Hepatocyte (in vitro differentiated cells): ENCODE data around the gene IFI27L1. TPM values are rescaled to one million over a fixed set of nuclear protein-coding genes. Genes with fewer than 3 reads are reported as not detected.

Experiments used
- DNase-seq: peaks from one replicate; pipeline ENCODE4 v3.0.0-alpha.2; 2016; ENCODE audit warnings: low spot score
- H2AFZ ChIP-seq: fragments of 200-600 bp; sonication (generic); 2 replicates; pipeline ENCODE4 v1.6.0; 2016; ENCODE audit warnings: antibody characterized with exemption, mild to moderate bottlenecking
- H3K27ac ChIP-seq: fragments of 200-600 bp; sonication (generic); 2 replicates; pipeline ENCODE4 v1.5.1; 2016; ENCODE audit warnings: mild to moderate bottlenecking
- H3K27me3 ChIP-seq: fragments of 200-600 bp; sonication (generic); 2 replicates; pipeline ENCODE4 v1.6.1; 2016
- H3K36me3 ChIP-seq: fragments of 200-600 bp; sonication (generic); replicated peaks from 2 replicates; pipeline ENCODE4 v1.5.1; 2016; ENCODE audit warnings: low read depth; ENCODE audit not compliant: insufficient read depth
- H3K4me1 ChIP-seq: fragments of 200-600 bp; sonication (generic); 2 replicates; pipeline ENCODE4 v1.5.1; 2016; ENCODE audit warnings: mild to moderate bottlenecking, moderate library complexity; ENCODE audit not compliant: insufficient read depth
- H3K4me2 ChIP-seq: fragments of 200-600 bp; sonication (generic); 2 replicates; pipeline ENCODE4 v1.6.0; 2016
- H3K4me3 ChIP-seq: fragments of 200-600 bp; sonication (generic); 2 replicates; pipeline ENCODE4 v1.5.1; 2016; ENCODE audit warnings: mild to moderate bottlenecking
- H3K79me2 ChIP-seq: fragments of 200-600 bp; sonication (generic); 2 replicates; pipeline ENCODE4 v1.6.0; 2017; ENCODE audit warnings: mild to moderate bottlenecking
- H3K9me2 ChIP-seq: fragments of 200-600 bp; sonication (generic); replicated peaks from 2 replicates; pipeline ENCODE4 v1.6.0; 2017; ENCODE audit warnings: mild to moderate bottlenecking; ENCODE audit not compliant: insufficient read depth
- H3K9me3 ChIP-seq: fragments of 200-600 bp; sonication (generic); 2 replicates; pipeline ENCODE4 v1.5.1; 2016; ENCODE audit warnings: low read depth, mild to moderate bottlenecking
- H4K20me1 ChIP-seq: fragments of 200-600 bp; sonication (generic); 2 replicates; pipeline ENCODE4 v1.6.0; 2016; ENCODE audit warnings: mild to moderate bottlenecking; ENCODE audit not compliant: insufficient read depth, poor library complexity, severe bottlenecking
- EZH2 ChIP-seq: fragments of 200-600 bp; sonication (generic); IDR thresholded peaks from 2 replicates; pipeline ENCODE4 v1.6.1; 2016; ENCODE audit warnings: antibody characterized with exemption, mild to moderate bottlenecking, borderline replicate concordance
- EZH2phosphoT487 ChIP-seq: fragments of 200-600 bp; sonication (generic); IDR thresholded peaks from one replicate; pipeline ENCODE4 v1.6.1; 2018; ENCODE audit warnings: antibody characterized with exemption, mild to moderate bottlenecking, low read depth, moderate library complexity; ENCODE audit not compliant: unreplicated experiment, severe bottlenecking
- WGBS: methylation state at CpG from one replicate; pipeline ENCODE4 v1.1.6; 2016; ENCODE audit warnings: low lambda C conversion rate; ENCODE audit errors: missing lambda C conversion rate; 5-methylcytosine and 5-hydroxymethylcytosine counted together
- polyA plus RNA-seq: library from polyadenylated mRNA; unstranded; fragments of >200 nt; fragmentation: Nextera tagmentation; extraction: Ambion mirVana; gene quantifications from 2 replicates; pipeline ENCODE4 v1.2.1, GENCODE V29; 2016
- total RNA-seq: library from RNA; depleted of rRNA; stranded (reverse); fragments of >200 nt; gene quantifications from 2 replicates; pipeline ENCODE4 v1.2.3, GENCODE V29; 2014
- TF ChIP-seq, protein P1 (sequence below): fragments of 200-600 bp; sonication (generic); IDR thresholded peaks from 2 replicates; pipeline ENCODE4 v1.5.1; 2016; ENCODE audit warnings: antibody characterized with exemption, mild to moderate bottlenecking; ENCODE audit not compliant: poor library complexity

The IFI27L1 gene
- total and polyA plus RNA-seq, 2 experiments from 2014 or later: 18.9 to 29.4 TPM

DNA sequence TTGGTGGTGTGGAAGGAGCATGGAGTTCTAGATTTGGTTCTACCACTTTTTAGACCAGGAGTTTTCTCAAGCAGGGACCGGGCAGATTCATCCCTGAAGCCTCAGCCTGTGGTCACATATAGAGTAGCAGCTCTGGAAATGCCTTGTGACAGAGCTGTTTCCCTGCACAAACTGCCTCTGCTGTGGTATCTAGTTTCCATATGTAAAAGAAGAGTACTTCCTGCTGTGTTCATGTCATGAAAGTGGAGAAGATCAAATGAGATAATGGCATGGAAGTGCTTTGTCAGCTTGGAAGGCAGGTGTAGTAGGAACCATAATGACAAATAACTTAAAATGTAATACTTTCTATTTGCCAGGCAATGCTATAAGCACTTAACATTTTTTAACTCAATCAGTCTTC lies 28.9 kb upstream of the IFI27L1 start:
- H2AFZ ChIP-seq: no peak overlapping the region
- H3K9me2 ChIP-seq: no peaks in the 10 kb centered on the region
- no peak for DNase-seq
- H3K79me2 ChIP-seq: no peaks in the 10 kb centered on the region
- H3K4me3 ChIP-seq: no peak overlapping the region
- H3K27me3 ChIP-seq: no peaks in the 10 kb centered on the region
- TF ChIP-seq EZH2phosphoT487 (no peak), EZH2 (no peak)
- TF ChIP-seq, protein P1, sequence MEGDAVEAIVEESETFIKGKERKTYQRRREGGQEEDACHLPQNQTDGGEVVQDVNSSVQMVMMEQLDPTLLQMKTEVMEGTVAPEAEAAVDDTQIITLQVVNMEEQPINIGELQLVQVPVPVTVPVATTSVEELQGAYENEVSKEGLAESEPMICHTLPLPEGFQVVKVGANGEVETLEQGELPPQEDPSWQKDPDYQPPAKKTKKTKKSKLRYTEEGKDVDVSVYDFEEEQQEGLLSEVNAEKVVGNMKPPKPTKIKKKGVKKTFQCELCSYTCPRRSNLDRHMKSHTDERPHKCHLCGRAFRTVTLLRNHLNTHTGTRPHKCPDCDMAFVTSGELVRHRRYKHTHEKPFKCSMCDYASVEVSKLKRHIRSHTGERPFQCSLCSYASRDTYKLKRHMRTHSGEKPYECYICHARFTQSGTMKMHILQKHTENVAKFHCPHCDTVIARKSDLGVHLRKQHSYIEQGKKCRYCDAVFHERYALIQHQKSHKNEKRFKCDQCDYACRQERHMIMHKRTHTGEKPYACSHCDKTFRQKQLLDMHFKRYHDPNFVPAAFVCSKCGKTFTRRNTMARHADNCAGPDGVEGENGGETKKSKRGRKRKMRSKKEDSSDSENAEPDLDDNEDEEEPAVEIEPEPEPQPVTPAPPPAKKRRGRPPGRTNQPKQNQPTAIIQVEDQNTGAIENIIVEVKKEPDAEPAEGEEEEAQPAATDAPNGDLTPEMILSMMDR: no peak
- no peak overlapping the region for H3K27ac ChIP-seq
- no peaks in the 10 kb centered on the region for H3K4me1 ChIP-seq
- H3K36me3 ChIP-seq: no peaks in the 10 kb centered on the region
- 94% methylated on average over 1 of the region's 1 CpG for WGBS
- no peaks in the 10 kb centered on the region for H4K20me1 ChIP-seq
- H3K4me2 ChIP-seq: no peak overlapping the region
- H3K9me3 ChIP-seq: no peaks in the 10 kb centered on the region

- DNase-seq: no peak
- no peaks in the 10 kb centered on the region for H3K36me3 ChIP-seq
- peaks cover 1% of the 10 kb centered on the region for H3K79me2 ChIP-seq
- H3K27me3 ChIP-seq: no peaks in the 10 kb centered on the region
- H3K27ac ChIP-seq: no peak overlapping the region
- TF ChIP-seq EZH2 (no peak), EZH2phosphoT487 (no peak)
- TF ChIP-seq, protein P1: no peak
- H3K4me1 ChIP-seq: no peaks in the 10 kb centered on the region
- no peak overlapping the region for H3K4me3 ChIP-seq
- no peak overlapping the region for H2AFZ ChIP-seq
- no peak overlapping the region for H3K4me2 ChIP-seq
- 94% methylated on average over 4 of the region's 4 CpGs for WGBS
- no peaks in the 10 kb centered on the region for H4K20me1 ChIP-seq
- no peaks in the 10 kb centered on the region for H3K9me2 ChIP-seq
- no peaks in the 10 kb centered on the region for H3K9me3 ChIP-seq
Observed at GRCh38 chr14:94052662-94053061, 28.4 kb upstream of the IFI27L1 start.

DNA sequence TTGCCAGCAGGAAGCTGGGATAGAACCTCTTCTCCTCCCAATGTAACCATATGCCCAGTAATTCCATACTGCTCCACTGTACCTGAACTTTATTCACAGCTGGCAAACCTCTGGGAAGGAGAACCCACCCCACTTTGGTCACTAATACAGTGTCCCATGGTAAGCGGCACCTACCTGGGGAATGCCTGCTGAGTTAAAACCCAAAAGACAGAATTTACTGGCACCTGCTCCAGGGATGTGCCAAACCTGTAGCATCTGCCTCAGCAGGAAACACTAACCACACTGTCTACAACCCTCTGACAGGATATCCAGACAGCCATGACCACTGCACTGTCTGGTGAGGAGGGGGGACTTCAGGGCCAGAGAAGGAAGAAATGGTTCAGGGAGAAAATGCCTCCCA lies 26.7 kb upstream of the IFI27L1 start:
- Histone ChIP-seq H3K9me3 (no peaks in the 10 kb centered on the region), H3K4me2 (no peak overlapping the region), H3K27ac (no peak overlapping the region), H3K9me2 (no peaks in the 10 kb centered on the region), H3K79me2 (peaks cover 5% of the 10 kb centered on the region), H3K27me3 (no peaks in the 10 kb centered on the region), H2AFZ (no peak overlapping the region), H4K20me1 (peaks cover 2% of the 10 kb centered on the region), H3K36me3 (peaks cover under 1% of the 10 kb centered on the region), H3K4me1 (peaks cover 6% of the 10 kb centered on the region), H3K4me3 (no peak overlapping the region)
- 95% methylated on average over 1 of the region's 1 CpG for WGBS
- DNase-seq: no peak
- TF ChIP-seq, protein P1: no peak
- TF ChIP-seq EZH2phosphoT487 (no peak), EZH2 (no peak)

DNA sequence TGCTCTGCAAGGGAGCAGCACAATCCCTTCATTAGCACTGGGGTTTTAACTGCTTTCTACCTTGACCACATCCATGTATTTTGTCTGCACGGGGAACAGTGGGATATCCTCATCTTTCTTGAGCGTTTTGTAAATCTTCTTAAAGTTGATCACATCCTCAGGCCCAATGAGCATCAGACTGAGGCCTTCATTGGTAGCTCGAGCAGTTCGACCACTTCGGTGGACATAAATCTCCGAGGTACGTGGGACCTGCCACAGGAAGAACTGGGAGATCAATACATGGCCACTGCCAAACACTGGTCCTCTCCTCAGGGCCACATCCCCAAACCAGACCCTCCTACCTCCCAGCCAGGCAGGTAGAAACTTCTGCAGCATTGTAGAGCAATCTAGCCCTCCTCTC lies 26.2 kb upstream of the IFI27L1 start:
- Histone ChIP-seq H2AFZ (no peak overlapping the region), H3K4me3 (no peak overlapping the region), H3K79me2 (peaks cover 10% of the 10 kb centered on the region), H3K9me2 (no peaks in the 10 kb centered on the region), H3K4me1 (peaks cover 6% of the 10 kb centered on the region), H3K27me3 (no peaks in the 10 kb centered on the region), H3K27ac (no peak overlapping the region), H3K36me3 (peaks cover 6% of the 10 kb centered on the region), H4K20me1 (peaks cover 2% of the 10 kb centered on the region), H3K4me2 (no peak overlapping the region), H3K9me3 (no peaks in the 10 kb centered on the region)
- TF ChIP-seq, protein P1: no peak
- no peak for TF ChIP-seq EZH2
- no peak for TF ChIP-seq EZH2phosphoT487
- no peak for DNase-seq
- WGBS: 93% methylated on average over 7 of the region's 7 CpGs
